Tibial nerve (tissue), 4 donors: ENCODE measurements around the gene DNAH14.

Experiments used
- CTCF ChIP-seq, 5 experiments: fragments of 200-600 bp in 3 of 5; fragments of 450-650 bp in 2 of 5; sonication (generic) in 3 of 5; IDR thresholded peaks; one replicate each; pipeline ENCODE4 v1.5.1; 2016 to 2019; ENCODE audit warnings: antibody characterized with exemption in 5 of 5, mild to moderate bottlenecking in 3 of 5, moderate library complexity in 2 of 5
- EP300 ChIP-seq, 2 donors: sonication (generic); formaldehyde crosslinking; IDR thresholded peaks; one replicate each; pipeline ENCODE4 v1.6.1; 2017; ENCODE audit warnings: antibody characterized with exemption in 2 of 2, mild to moderate bottlenecking in 1 of 2
- POLR2A ChIP-seq, 2 donors: fragments of 450-650 bp; IDR thresholded peaks; one replicate each; pipeline ENCODE4 v1.6.1; 2017; ENCODE audit warnings: antibody characterized with exemption in 2 of 2, mild to moderate bottlenecking in 2 of 2, moderate library complexity in 2 of 2

GRCh38 chr1:225371366-225372010, 442.0 kb downstream of the DNAH14 start:
- no peak for TF ChIP-seq CTCF (IDR thresholded peaks at IDR 0.05)
- TF ChIP-seq POLR2A (IDR thresholded peaks at IDR 0.05) = no peak
- no peak for TF ChIP-seq EP300 (IDR thresholded peaks at IDR 0.05)
